Mesothelial cell of epicardium (in vitro differentiated cells): ENCODE data around the gene TSFM. TPM values are rescaled to one million over a fixed set of nuclear protein-coding genes. Genes with fewer than 3 reads are reported as not detected.
"Not testable (repeated sequence)": the region's sequence is repeated elsewhere in the genome, so short reads cannot be mapped to it uniquely, and the experiment has no call there.

Source experiments
- DNase-seq, 2 experiments: peaks; one replicate each; pipeline ENCODE4 v3.0.0; 2021; ENCODE audit warnings: low spot score in 2 of 2; ENCODE audit not compliant: unreplicated experiment in 2 of 2
- H3K27ac Mint-ChIP-seq: 2 replicates; pipeline ENCODE4 v1.8.0; 2021; ENCODE audit warnings: mixed read lengths
- H3K27me3 Mint-ChIP-seq: 2 replicates; pipeline ENCODE4 v1.8.0; 2021; ENCODE audit warnings: low read depth, mixed read lengths
- H3K36me3 Mint-ChIP-seq: 2 replicates; pipeline ENCODE4 v1.8.0; 2021; ENCODE audit warnings: mixed read lengths
- H3K4me1 Mint-ChIP-seq: 2 replicates; pipeline ENCODE4 v1.8.0; 2021; ENCODE audit warnings: mixed read lengths
- H3K4me3 Mint-ChIP-seq: 2 replicates; pipeline ENCODE4 v1.8.0; 2021; ENCODE audit warnings: mild to moderate bottlenecking, moderate library complexity, mixed read lengths
- H3K9me3 Mint-ChIP-seq: 2 replicates; pipeline ENCODE4 v1.8.0; 2021; ENCODE audit warnings: mixed read lengths
- CTCF ChIP-seq: fragments of 200-600 bp; sonication (generic); IDR thresholded peaks from one replicate; pipeline ENCODE4 v1.5.0; 2021; ENCODE audit warnings: antibody characterized with exemption; ENCODE audit not compliant: unreplicated experiment
- total RNA-seq: library from RNA; stranded (reverse); gene quantifications from 3 replicates; pipeline ENCODE4 v1.2.1, GENCODE V29; 2021

Gene TSFM
- total RNA-seq, 1 donor from 2014 or later, result 23.4 TPM

GRCh38 chr12:57771236-57771872 lies 11.2 kb upstream of the TSFM start:
- Mint-ChIP-seq H3K4me1 (peaks cover 24% of the 10 kb centered on the region), H3K4me3 (peak overlapping the region; percentile 92), H3K9me3 (no peaks in the 10 kb centered on the region), H3K36me3 (peaks cover 8% of the 10 kb centered on the region), H3K27me3 (peaks cover 22% of the 10 kb centered on the region), H3K27ac (peak overlapping the region; percentile 99)
- TF ChIP-seq CTCF, result no peak
- peak; percentile 80 to 89 for DNase-seq

GRCh38 chr12:57771873-57772428 lies 10.6 kb upstream of the TSFM start, which contains the start of gene METTL1:
METTL1 (minus strand) TSS chr12:57772105; CDS start chr12:57772083, 22 bp downstream.
- Mint-ChIP-seq H3K27ac (peak within 1 kb of the TSS; percentile 99), H3K36me3 (peaks cover 8% of the 10 kb centered on the region), H3K27me3 (peaks cover 16% of the 10 kb centered on the region), H3K4me3 (peak within 1 kb of the TSS; percentile 92), H3K9me3 (no peaks in the 10 kb centered on the region), H3K4me1 (peaks cover 18% of the 10 kb centered on the region)
- no peak for TF ChIP-seq CTCF
- peak; percentile 84 to 93 for DNase-seq

GRCh38 chr12:57772429-57773322 lies 9.9 kb upstream of the TSFM start, which contains the start of gene EEF1AKMT3:
EEF1AKMT3 (plus strand) TSS chr12:57772614; CDS start chr12:57772725, 111 bp downstream.
- peak within 1 kb of the TSS; percentile 92 for H3K4me3 Mint-ChIP-seq
- H3K4me1 Mint-ChIP-seq, result peaks cover 17% of the 10 kb centered on the region
- no peaks in the 10 kb centered on the region for H3K9me3 Mint-ChIP-seq
- peak within 1 kb of the TSS; percentile 99 for H3K27ac Mint-ChIP-seq
- TF ChIP-seq CTCF, result no peak
- DNase-seq, result peak in 1 of 2 experiments; percentile 53
- peaks cover 8% of the 10 kb centered on the region for H3K27me3 Mint-ChIP-seq
- peaks cover 8% of the 10 kb centered on the region for H3K36me3 Mint-ChIP-seq

GRCh38 chr12:57774634-57775033 lies 8.0 kb upstream of the TSFM start:
- H3K4me3 Mint-ChIP-seq, H3K9me3 Mint-ChIP-seq, H3K36me3 Mint-ChIP-seq, H3K27ac Mint-ChIP-seq, H3K27me3 Mint-ChIP-seq, DNase-seq: not testable (repeated sequence)
- peaks cover 17% of the 10 kb centered on the region for H3K4me1 Mint-ChIP-seq

GRCh38 chr12:57775044-57775443 lies 7.5 kb upstream of the TSFM start:
- H3K27ac Mint-ChIP-seq, result no peak overlapping the region
- no peak for TF ChIP-seq CTCF
- no peak for DNase-seq
- H3K9me3 Mint-ChIP-seq, result no peaks in the 10 kb centered on the region
- H3K36me3 Mint-ChIP-seq, result peaks cover 3% of the 10 kb centered on the region
- H3K27me3 Mint-ChIP-seq, result no peaks in the 10 kb centered on the region
- peaks cover 17% of the 10 kb centered on the region for H3K4me1 Mint-ChIP-seq
- H3K4me3 Mint-ChIP-seq, result no peak overlapping the region
